ENCODE measurements around the gene SUMF2.
"Not testable (repeated sequence)": the region's sequence is repeated elsewhere in the genome, so short reads cannot be mapped to it uniquely, and the experiment has no call there.

SUMF2 gene

GRCh38 chr7:56062382-56062781 is 1.7 kb upstream of the SUMF2 start:
- DNase-seq (ENCODE audit: low read depth) = no peak

DNA sequence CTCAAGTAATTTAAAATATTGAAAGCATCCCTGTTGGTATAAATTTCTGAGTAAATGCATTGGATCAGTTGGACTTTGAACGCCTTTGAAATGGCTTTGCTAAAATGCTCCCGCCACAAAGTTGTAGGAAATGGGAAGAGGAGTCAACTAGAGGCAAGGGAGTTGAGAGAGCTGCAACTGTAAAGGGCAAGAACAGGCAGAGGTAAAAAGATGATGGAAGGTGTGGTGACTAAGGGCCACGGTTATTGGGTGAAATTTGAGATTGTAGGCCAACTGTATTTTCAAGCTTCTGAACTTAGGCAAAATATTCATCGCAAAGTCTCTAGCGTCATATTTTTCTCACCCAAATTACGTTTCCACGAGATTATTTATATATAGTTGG is 595 bp upstream of the SUMF2 start:
- DNase-seq (ENCODE audit: low read depth) = no peak

DNA sequence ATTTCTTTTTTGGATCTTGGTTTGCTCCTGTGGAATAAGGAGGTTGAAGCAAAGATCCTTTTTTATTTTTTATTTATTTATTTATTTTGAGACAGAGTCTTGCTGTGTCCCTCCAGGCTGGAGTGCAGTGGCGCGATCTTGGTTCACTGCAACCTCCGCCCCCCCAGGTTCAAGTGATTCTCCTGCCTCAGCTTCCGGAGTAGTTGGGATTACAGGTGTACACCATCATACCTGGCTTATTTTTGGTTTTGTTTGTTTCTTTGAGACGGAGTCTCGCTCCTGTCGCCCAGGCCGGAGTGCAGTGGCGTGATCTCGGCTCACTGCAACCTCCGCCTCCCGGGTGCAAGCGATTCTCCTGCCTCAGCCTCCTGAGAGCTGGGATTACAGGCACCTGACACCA is 2.3 kb downstream of the SUMF2 start:
- DNase-seq (ENCODE audit: low read depth) = not testable (repeated sequence)

DNA sequence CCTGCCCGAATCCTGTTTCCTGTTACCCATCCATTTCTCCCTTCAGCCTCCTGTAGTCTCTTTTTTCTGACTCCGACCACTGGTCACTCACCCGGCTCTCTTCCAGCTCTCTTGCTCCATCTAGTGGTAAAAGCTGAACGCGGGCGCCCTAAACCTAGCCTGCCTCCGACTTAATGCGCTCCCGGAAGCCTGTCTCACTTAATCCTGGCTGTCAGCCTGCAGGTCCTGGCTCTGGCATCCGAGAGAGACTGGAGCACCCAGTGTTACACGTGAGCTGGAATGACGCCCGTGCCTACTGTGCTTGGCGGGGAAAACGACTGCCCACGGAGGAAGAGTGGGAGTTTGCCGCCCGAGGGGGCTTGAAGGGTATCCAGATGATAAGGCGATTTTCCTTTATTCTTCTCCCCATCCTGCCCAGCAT is 10.3 kb downstream of the SUMF2 start:
- DNase-seq (ENCODE audit: low read depth) = peak; percentile 27

DNA sequence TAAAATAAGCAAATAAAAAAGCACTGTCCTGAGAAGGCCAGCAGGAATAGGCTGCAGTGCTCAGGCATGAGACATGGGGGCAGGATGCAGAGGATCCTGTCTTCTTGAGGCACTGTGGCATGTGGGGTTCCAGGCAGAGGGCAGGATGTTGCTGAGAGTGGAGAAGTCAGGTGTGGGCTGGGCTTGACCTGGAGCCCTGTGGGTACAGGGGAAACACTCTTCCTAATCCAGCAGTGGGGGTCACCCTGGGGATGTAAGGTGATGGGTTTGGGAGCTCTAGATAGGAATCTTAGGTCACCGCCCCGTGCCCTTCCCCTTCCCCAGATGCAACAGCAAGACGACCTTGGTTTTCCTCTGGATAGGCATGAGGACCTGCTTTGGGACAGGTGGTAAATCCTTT is 13.6 kb downstream of the SUMF2 start:
- DNase-seq (ENCODE audit: low read depth) = no peak

DNA sequence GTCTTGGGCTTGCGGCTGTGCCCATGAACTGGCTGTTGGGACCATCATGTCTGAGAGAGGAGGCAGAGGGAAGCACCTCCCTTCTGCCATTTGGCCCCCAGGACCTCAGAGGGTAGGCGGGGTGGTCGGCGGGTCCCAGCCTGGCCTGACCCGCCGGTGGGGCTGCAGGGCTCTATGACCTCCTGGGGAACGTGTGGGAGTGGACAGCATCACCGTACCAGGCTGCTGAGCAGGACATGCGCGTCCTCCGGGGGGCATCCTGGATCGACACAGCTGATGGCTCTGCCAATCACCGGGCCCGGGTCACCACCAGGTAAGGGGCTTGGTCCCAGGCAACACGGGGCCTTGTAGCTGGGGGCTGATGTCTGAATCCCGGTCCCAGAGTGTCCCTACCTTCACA is 14.1 kb downstream of the SUMF2 start:
- no peak for DNase-seq (ENCODE audit: low read depth)

DNA sequence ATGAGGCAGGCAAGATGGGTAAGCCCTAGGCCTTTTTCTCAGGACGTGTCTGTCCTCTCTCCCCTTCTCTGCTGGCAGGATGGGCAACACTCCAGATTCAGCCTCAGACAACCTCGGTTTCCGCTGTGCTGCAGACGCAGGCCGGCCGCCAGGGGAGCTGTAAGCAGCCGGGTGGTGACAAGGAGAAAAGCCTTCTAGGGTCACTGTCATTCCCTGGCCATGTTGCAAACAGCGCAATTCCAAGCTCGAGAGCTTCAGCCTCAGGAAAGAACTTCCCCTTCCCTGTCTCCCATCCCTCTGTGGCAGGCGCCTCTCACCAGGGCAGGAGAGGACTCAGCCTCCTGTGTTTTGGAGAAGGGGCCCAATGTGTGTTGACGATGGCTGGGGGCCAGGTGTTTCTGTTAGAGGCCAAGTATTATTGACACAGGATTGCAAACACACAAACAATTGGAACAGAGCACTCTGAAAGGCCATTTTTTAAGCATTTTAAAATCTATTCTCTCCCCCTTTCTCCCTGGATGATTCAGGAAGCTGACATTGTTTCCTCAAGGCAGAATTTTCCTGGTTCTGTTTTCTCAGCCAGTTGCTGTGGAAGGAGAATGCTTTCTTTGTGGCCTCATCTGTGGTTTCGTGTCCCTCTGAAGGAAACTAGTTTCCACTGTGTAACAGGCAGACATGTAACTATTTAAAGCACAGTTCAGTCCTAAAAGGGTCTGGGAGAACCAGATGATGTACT is 15.5 kb downstream of the SUMF2 start:
- DNase-seq (ENCODE audit: low read depth) = no peak

DNA sequence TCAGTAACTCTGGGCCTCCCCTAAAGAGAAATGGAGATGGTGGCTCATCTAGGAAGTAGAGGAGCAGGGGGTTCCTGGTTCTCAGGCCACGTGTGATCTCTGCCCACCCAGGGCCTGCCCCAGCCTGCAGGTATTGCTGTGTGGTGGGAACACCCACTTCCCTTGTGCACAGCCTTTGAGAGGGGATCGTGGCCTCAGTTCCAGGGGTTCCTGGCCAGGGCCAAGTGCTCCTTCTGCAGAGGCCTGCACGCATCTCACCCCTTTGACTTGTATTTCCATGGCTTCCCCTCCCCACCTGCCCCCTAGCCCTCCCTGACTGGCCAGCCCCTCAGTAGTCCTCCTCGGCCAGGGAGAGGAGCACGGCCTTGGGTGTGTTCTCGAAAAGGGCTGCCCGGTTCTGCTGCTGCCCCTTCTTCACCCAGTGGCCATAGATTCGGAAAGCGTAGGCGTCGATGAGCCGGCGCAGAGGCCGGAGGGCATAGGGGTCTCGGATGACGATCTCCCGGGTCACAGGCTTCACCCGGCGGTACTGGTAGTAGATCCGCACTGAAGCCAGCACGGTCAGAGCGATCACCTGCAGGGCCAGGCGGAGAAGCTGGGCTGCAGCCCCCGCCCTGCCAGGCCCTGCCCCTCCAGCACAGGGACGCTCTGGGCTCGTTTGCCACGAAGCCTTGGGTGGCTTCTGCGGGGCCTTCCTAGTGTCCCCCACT is 16.8 kb downstream of the SUMF2 start:
- DNase-seq (ENCODE audit: low read depth) = not testable (repeated sequence)

- no peak for DNase-seq (ENCODE audit: low read depth)
These were observed 17.7 kb downstream of the SUMF2 start for GRCh38 chr7:56081626-56082340.

- DNase-seq (ENCODE audit: low read depth) = no peak
These were observed 19.2 kb downstream of the SUMF2 start for GRCh38 chr7:56083150-56083785.

DNA sequence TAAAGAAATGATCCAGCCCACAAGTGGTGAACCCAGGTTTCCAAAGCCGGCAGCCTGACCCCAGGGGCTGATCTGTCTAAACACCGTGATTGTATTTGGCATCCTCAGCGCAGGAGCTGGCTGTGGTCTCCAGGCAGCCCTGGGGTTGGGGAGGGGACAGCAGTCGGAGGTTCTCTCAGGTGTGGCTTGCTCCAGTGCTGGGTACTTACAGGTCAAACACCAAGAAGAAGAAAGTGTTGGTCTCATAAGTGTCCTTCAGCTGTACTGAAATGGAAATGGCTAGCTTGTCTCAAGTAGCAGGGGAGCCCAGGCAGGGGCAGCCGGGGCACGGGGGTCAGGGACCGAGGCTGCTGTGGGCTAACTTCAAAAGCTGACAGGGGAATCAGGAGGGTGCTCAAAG is 22.7 kb downstream of the SUMF2 start:
- DNase-seq (ENCODE audit: low read depth) = no peak

DNA sequence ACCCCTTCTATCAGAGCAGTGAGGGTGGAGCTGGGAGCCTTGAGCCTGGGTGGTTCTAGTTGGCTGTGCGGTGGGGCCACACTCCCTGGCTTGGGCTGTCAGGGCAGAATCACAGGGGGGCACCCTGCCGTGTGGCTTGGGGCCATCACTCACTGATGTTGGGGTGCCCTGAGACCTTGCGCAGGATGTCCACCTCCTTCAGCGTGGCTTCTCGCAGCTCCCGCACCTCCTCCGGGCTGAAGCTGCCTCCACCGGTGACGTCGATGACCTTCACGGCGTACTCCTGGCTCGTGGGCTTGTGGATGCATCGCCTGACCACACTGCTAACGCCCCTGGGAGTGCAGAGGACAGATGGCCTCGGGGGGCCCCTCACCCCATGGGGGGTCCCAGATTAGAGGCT is 23.4 kb downstream of the SUMF2 start:
- no peak for DNase-seq (ENCODE audit: low read depth)

- no peak for DNase-seq (ENCODE audit: low read depth)
These were observed 27.5 kb downstream of the SUMF2 start for GRCh38 chr7:56091591-56091990.

- DNase-seq (ENCODE audit: low read depth) = not testable (repeated sequence)
These were observed 28.3 kb downstream of the SUMF2 start for GRCh38 chr7:56092388-56092787.

DNA sequence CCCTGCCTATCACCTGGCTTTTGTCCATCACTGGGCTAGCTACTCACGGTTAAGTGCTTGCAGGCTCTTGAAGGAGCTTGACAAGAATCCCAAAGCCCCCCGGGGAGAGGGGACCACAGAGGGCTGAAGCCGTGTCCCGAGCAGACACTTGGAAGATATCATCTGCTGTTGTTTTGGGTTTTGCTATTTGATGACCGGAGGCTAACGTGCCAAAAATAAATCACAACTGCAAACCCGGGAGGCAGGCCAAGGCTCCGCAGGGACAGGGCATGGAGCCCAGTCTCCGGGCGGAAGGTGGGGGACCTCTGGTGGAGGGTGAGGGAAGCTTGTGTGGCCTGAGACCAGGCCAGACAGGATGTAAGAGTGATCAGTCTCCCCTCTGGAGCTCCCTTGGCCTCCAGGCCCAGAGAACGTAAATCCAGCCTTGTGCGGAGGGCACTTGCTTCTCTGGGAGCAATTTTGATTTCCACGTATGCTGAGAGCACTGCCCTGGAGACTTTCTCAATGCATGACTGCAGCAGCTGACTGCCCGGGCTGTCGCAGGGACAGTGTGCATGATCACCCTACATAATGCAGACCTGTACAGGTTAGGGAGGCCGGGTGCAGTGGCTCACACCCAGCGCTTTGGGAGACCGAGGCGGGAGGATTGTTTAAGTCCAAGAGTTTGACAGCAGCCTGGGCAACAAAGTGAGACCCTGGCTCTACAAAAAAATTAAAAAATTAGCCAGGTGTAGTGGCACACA is 28.9 kb downstream of the SUMF2 start, which contains the start of gene PHKG1:
PHKG1 (minus strand) TSS at position 164 of the 743 bp plus-strand sequence. CDS start 4,011 bp downstream, outside the sequence.
- DNase-seq (ENCODE audit: low read depth) = no peak

GRCh38 chr7:56097700-56098099 is 33.6 kb downstream of the SUMF2 start:
- DNase-seq (ENCODE audit: low read depth) = no peak

DNA sequence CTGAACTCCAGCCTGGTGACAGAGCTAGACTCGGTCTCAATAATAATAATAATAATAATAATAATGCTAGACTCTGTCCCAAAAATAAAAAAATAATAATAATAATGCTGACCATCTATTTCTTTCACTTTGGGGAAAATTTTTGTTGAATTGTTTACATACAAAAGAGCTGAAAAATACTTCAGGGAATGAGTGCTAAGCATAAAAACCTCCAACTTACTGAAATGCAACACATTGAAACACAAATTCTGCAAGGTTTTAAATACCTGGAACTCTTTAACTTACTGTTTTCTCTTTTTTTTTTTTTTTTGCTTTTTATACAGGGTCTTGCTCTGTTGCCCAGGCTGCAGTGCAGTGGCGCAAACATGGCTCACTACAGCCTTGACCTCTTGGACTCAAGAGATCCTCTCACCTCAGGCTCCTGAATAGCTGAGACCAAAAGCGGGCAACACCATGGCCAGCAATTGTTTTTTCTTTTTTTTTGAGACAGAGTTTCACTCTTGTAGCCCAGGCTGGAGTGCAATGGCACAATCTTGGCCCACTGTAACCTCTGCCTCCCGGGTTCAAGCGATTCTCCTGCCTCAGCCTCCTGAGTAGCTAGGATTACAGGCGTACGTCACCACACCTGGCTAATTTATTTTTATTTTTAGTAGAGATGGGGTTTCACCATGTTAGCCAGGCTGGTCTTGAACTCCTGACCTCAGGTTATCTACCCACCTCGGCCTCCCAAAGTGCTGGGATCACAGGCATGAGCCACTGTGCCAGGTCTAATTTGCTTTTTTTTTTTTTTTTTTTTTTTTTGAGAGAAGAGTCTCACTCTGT is 34.3 kb downstream of the SUMF2 start:
- not testable (repeated sequence) for DNase-seq (ENCODE audit: low read depth)

DNA sequence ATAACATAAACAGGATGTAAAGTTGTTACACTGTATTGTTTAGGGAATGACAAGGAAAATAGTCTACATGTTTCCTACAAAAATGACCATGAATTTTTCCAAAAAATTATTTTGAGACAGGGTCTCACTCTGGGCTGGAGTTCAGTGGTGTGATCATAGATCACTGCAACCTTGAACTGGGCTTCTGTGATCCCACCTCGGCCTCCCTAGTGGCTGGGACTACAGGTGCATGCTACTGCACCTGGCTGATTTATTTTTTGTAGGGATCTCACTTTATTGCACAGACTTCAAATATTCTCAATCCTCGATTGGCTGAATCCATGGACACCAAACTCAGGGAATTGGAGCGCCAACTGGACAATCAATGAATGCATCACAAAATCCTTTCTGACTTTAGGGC is 35.6 kb downstream of the SUMF2 start:
- no peak for DNase-seq (ENCODE audit: low read depth)

DNA sequence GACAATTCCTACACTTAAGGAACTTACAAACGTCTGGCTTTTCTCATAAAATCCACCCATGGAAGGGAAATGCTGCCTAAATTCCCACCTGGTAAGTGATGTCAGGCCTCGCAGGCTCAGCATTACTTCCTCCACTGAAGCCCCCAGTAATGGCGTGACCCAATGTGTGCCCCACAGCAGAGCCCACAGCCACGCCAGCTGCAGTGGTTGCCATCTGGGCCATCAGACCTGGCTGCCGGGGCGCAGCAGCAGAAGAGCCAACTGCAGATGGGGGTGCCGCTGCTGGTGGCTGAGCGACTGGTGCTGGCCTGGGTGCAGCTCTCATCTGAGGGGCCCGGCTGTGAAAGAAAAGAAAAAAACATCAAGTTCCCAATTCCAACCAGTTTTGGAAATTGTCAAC is 40.1 kb downstream of the SUMF2 start:
- DNase-seq (ENCODE audit: low read depth) = not testable (repeated sequence)

GRCh38 chr7:56105508-56105907 is 41.4 kb downstream of the SUMF2 start:
- no peak for DNase-seq (ENCODE audit: low read depth)
